Fibroblast of pulmonary artery (primary cell): ENCODE data around the gene ADARB2.

Experiments used
- DNase-seq: peaks from one replicate; pipeline ENCODE4 v3.0.0-alpha.2; 2010; ENCODE audit warnings: low read depth
- H3K4me3 ChIP-seq: replicated peaks from 2 replicates; pipeline ENCODE4 v1.5.1; 2011; ENCODE audit warnings: low read depth, mild to moderate bottlenecking, control low read depth, low read length, moderate library complexity
- TF ChIP-seq, protein P1 (sequence below): IDR thresholded peaks from 2 replicates; pipeline ENCODE4 v1.5.1; 2011; ENCODE audit warnings: mild to moderate bottlenecking, control low read depth, low read length, inconsistent platforms; ENCODE audit errors: missing control alignments

ADARB2 gene

DNA sequence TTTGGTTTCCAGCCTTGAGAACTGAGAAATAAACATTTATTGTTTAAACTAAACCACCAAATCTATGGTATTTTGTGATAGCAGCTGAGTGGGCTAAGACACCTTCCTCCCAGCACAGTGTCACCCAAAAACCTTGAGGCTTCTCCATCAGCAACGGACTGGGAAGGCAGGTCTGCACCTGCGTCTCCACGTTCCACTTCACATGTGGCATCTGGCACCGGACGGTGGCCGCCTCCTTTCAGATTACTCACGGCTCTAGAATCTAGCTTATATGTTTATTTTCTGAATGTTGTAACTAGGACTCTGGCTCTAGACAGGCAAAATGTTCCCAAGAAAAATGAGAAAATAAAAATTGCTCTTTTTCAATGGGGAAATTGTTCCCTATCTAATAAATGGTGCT lies 201.0 kb downstream of the ADARB2 start:
- no peak for DNase-seq
- no peak overlapping the region for H3K4me3 ChIP-seq
- TF ChIP-seq, protein P1, sequence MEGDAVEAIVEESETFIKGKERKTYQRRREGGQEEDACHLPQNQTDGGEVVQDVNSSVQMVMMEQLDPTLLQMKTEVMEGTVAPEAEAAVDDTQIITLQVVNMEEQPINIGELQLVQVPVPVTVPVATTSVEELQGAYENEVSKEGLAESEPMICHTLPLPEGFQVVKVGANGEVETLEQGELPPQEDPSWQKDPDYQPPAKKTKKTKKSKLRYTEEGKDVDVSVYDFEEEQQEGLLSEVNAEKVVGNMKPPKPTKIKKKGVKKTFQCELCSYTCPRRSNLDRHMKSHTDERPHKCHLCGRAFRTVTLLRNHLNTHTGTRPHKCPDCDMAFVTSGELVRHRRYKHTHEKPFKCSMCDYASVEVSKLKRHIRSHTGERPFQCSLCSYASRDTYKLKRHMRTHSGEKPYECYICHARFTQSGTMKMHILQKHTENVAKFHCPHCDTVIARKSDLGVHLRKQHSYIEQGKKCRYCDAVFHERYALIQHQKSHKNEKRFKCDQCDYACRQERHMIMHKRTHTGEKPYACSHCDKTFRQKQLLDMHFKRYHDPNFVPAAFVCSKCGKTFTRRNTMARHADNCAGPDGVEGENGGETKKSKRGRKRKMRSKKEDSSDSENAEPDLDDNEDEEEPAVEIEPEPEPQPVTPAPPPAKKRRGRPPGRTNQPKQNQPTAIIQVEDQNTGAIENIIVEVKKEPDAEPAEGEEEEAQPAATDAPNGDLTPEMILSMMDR = no peak

DNA sequence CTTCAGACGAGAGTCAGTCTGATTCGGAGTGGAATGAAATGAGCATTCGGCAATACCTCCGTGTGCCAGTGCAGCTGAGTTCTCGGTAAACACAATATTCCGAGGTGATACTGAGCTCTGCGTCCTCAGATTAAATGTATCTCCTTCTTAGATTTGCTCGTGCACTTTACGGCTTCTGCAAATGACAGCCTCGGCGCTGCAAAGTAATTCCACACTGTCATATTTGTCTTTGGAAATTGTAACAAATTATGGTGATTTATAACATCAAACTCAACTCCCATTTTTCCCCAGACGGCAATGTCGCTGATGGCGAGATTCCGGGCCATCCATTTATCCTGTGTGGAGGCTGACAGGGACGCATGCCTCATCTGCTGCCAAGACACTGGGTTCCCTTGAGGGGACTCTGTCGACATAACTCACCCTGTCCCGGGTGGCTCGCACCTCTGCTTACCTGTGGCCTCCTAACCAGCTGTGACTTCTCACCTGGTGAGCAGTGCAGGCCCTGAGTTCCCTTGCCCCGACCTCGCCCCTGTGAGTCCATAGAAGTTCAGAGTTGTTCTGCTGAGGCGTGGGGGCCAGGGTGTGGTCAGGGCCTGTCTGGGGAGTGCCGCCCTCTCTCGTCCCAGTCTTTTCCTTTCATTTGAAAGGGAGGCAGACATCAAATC lies 201.9 kb downstream of the ADARB2 start:
- DNase-seq = no peak
- TF ChIP-seq, protein P1 = no peak
- H3K4me3 ChIP-seq = no peak overlapping the region

DNA sequence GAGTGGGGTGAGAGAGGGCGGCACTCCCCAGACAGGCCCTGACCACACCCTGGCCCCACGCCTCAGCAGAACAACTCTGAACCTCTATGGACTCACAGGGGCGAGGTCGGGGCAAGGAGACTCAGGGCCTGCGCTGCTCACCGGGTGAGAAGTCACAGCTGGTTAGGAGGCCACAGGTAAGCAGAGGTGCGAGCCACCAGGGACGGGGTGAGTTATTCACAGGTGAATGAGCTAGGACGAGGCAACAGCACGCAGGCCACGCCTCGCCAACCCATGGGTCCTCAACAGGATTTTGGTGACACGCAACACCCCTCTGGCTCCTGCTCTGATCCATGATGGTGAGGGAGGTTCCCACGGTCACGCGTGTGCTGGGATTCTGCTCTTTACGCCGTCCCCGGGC lies 202.5 kb downstream of the ADARB2 start:
- no peak overlapping the region for H3K4me3 ChIP-seq
- TF ChIP-seq, protein P1 = no peak
- DNase-seq = no peak

DNA sequence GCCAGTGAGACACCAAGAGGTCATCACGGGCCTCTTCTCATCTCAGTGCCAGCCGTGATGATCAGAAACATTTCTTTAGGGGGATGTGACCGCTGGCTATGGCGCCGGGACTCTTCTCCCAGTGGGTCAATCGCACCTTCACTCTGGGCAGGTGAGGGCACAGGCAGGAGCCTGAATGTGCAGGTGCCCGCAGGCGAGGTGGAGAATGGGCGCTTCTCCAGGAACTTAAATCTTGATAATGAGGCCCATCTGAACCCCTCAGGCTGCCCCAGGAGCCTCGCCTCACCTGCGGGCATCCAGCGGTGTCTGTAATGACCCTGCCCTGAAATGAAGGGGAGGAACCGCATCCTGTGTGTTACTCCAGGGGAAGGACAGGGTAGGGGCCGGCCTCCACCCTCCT lies 204.7 kb downstream of the ADARB2 start:
- DNase-seq = no peak
- TF ChIP-seq, protein P1 = no peak
- no peak overlapping the region for H3K4me3 ChIP-seq

DNA sequence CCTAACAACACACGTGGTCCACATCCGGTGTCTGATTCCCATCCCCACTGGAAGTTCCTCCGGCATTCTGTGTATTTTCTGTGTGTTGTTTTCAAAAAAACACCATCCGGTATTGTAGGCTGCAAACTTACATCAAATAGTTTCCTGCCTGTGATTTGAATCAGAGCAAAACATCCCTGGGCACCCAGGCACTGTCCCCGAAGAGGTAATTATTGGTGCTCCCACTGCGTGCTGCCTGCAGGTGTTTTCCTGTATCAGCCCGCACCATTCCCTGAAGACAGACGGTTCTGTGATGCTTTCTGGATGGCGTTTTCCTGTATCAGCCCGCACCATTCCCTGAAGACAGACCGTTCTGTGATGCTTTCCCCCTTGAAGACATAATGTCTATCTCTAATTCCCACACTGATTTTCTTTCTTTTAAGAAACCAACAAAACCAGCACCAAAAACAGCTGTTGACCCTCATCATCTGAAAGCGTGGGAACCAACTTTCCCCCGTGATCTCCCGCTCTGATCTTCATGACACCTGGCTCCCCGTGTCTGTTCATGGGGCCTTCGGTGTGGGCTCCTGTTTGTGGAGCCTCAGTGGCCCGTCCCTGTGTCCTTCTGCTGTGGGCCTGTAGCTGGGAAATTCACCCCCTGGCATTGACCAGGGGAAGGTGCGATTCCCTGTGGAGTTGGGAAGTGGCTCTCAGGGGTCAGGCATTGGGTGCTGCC lies 205.3 kb downstream of the ADARB2 start:
- H3K4me3 ChIP-seq = no peak overlapping the region
- no peak for DNase-seq
- TF ChIP-seq, protein P1 = no peak

DNA sequence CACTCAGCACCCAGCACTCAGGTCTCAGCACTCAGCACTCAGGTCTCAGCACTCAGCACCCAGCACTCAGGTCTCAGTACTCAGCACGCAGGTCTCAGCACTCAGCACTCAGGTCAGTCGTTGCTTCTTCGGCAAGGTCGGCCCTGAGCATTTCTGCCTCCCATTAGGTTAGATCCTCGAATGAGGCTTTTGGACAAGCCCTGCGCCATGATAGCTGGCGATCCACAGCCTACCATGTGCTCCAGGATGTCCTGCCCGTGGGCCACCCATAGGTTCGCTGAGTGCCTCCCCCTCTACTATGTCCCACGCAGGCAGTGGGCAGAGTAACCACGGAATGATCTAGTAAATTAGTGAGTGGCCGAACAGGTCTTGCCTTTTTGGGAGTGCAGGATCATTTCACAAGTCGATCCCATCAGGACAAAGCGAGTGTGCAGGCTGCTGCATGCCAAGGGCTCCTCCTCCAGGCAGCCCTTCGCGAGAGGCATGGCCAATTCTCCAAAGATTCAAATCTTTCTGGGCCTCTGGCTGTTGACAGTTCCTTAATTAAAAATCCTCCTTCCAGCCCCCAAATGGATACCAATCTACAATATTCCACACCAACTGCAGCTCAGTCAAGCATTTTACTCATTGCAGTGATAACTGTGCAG lies 206.3 kb downstream of the ADARB2 start:
- H3K4me3 ChIP-seq = no peak overlapping the region
- DNase-seq = no peak
- TF ChIP-seq, protein P1 = no peak
